Motor neuron (in vitro differentiated cells): Measurements from ENCODE around the gene LDLRAD3. TPM values are rescaled to one million over a fixed set of nuclear protein-coding genes. Genes with fewer than 3 reads are reported as not detected.

ENCODE experiments used
- ATAC-seq, 8 experiments: fragments of 200-7000 bp; cut with Tn5 transposase; replicated peaks in 6 of 8; 2 replicates each; pipeline ENCODE4 v1.8.0; 2021; ENCODE audit warnings: mild to moderate bottlenecking in 8 of 8, moderate library complexity in 8 of 8
- H3K27ac ChIP-seq, 2 donors: fragments of 250-450 bp; sonication (Bioruptor Pico); 2 replicates each; pipeline ENCODE4 v1.9.0; 2021; ENCODE audit warnings: antibody characterized with exemption in 2 of 2, mild to moderate bottlenecking in 2 of 2, moderate library complexity in 1 of 2
- H3K4me1 ChIP-seq, 2 donors: fragments of 250-450 bp; sonication (Bioruptor Pico); replicated peaks in 1 of 2; 2 replicates each; pipeline ENCODE4 v1.6.1; 2021; ENCODE audit warnings: antibody characterized with exemption in 2 of 2, mild to moderate bottlenecking in 2 of 2, moderate library complexity in 1 of 2
- H3K4me3 ChIP-seq, 5 donors: fragments of 250-450 bp; sonication (Bioruptor Pico); 2 replicates each; pipeline ENCODE4 v1.9.0; 2021; ENCODE audit warnings: antibody characterized with exemption in 5 of 5, mild to moderate bottlenecking in 5 of 5, moderate library complexity in 4 of 5
- WGBS, 10 experiments: fragments of 450-650 bp; shearing (Covaris generic); methylation state at CpG; one replicate each; pipeline ENCODE4 v1.0.0; 2022; 5-methylcytosine and 5-hydroxymethylcytosine counted together
- in situ Hi-C, 9 experiments: fragments of 400-800 bp; cut with MboI; loops; one replicate each; pipeline ENCODE4 v1.15.0; 2021; ENCODE audit warnings: low sequenced_read_pairs in 9 of 9, low pct_unique_long_range_greater_than_20kb in 2 of 9; ENCODE audit not compliant: unreplicated experiment in 9 of 9
- total RNA-seq, 8 experiments: library from RNA; unstranded; fragments of 300-600 nt; gene quantifications; 2 replicates each; pipeline versions ENCODE4 v1.2.3 to v1.2.4, GENCODE V29; 2022

LDLRAD3 gene
- total RNA-seq, 8 experiments from 2014 or later = 6.8 to 37.0 (median 21.8) TPM

GRCh38 chr11:36119300-36119699, 175.4 kb downstream of the LDLRAD3 start:
- Histone ChIP-seq H3K27ac (no peak overlapping the region), H3K4me1 (peaks cover 32 to 34% of the 10 kb centered on the region in 2 donors), H3K4me3 (no peak overlapping the region)
- ATAC-seq = peak in 1 of 8 experiments; percentile 14
- in situ Hi-C loops = no loop called here

- H3K4me3 ChIP-seq = no peak overlapping the region
- peak overlapping the region in 1 of 2 donors; percentile 32 for H3K27ac ChIP-seq
- ATAC-seq = peak; percentile 74 to 92 (median 82)
- peaks cover 36 to 38% of the 10 kb centered on the region in 2 donors for H3K4me1 ChIP-seq
- WGBS, 10 experiments = 20 to 80% (median 48%) methylated on average over 1 to 6 of the region's 6 CpGs; no CpG with 5 or more reads in 3 of the 10 experiments
- in situ Hi-C loops = no loop called here
Observed at GRCh38 chr11:36121054-36121453, 177.2 kb downstream of the LDLRAD3 start.

- peaks cover 44 to 46% of the 10 kb centered on the region in 2 donors for H3K4me1 ChIP-seq
- ATAC-seq = no peak
Observed at GRCh38 chr11:36122671-36123070, 178.8 kb downstream of the LDLRAD3 start.

GRCh38 chr11:36123336-36124101, 179.7 kb downstream of the LDLRAD3 start:
- WGBS, 10 experiments = 20 to 97% (median 48%) methylated on average over 1 to 9 of the region's 12 CpGs; no CpG with 5 or more reads in 1 of the 10 experiments
- Histone ChIP-seq H3K4me3 (no peak overlapping the region), H3K4me1 (peaks cover 44 to 46% of the 10 kb centered on the region in 2 donors), H3K27ac (no peak overlapping the region)
- in situ Hi-C loops = no loop called here
- ATAC-seq = peak in 7 of 8 experiments; percentile 9 to 62 (median 27)

More at GRCh38 chr11:36122671-36123070, 178.8 kb downstream of the LDLRAD3 start:
- 54 to 100% (median 93%) methylated on average over 1 to 2 of the region's 2 CpGs; no CpG with 5 or more reads in 3 of the 10 experiments for WGBS, 10 experiments
- H3K27ac ChIP-seq = no peak overlapping the region
- H3K4me3 ChIP-seq = no peak overlapping the region
- in situ Hi-C loops = no loop called here

GRCh38 chr11:36126678-36127077, 182.8 kb downstream of the LDLRAD3 start:
- H3K4me3 ChIP-seq = no peak overlapping the region
- in situ Hi-C loops = loop anchor here in 3 of 9 experiments (25.0 kb wide), 2 partner anchors 361 to 514 kb away; partner anchors contain the start of gene FJX1 (in 2 of the 3)

GRCh38 chr11:36127550-36127949, 183.7 kb downstream of the LDLRAD3 start:
- H3K27ac ChIP-seq = no peak overlapping the region
- no peak overlapping the region for H3K4me3 ChIP-seq
- ATAC-seq = no peak
- in situ Hi-C loops = loop anchor here in 3 of 9 experiments (25.0 kb wide), 2 partner anchors 360 to 515 kb away; partner anchors contain the start of gene FJX1 (in 2 of the 3)
- peaks cover 28% of the 10 kb centered on the region in 2 donors for H3K4me1 ChIP-seq

More at GRCh38 chr11:36126678-36127077, 182.8 kb downstream of the LDLRAD3 start:
- Histone ChIP-seq H3K4me1 (peaks cover 30 to 31% of the 10 kb centered on the region in 2 donors), H3K27ac (no peak overlapping the region)
- 0 to 100% (median 14%) methylated on average over 1 to 3 of the region's 3 CpGs; no CpG with 5 or more reads in 1 of the 10 experiments for WGBS, 10 experiments
- peak in 1 of 8 experiments; percentile 47 for ATAC-seq

GRCh38 chr11:36129955-36130354, 186.1 kb downstream of the LDLRAD3 start:
- in situ Hi-C loops = loop anchor here in 3 of 9 experiments (25.0 kb wide), 2 partner anchors 357 to 518 kb away; partner anchors contain the start of gene FJX1 (in 2 of the 3)
- WGBS, 10 experiments = 64 to 100% (median 93%) methylated on average over 1 to 6 of the region's 6 CpGs

GRCh38 chr11:36130401-36130800, 186.5 kb downstream of the LDLRAD3 start:
- ATAC-seq = peak in 5 of 8 experiments; percentile 20 to 46 (median 32)
- in situ Hi-C loops = loop anchor here in 3 of 9 experiments (25.0 kb wide), 2 partner anchors 357 to 518 kb away; partner anchors contain the start of gene FJX1 (in 2 of the 3)

More at GRCh38 chr11:36129955-36130354, 186.1 kb downstream of the LDLRAD3 start:
- ATAC-seq = no peak
- H3K4me1 ChIP-seq = peaks cover 12 to 21% of the 10 kb centered on the region in 2 donors
- no peak overlapping the region for H3K4me3 ChIP-seq
- H3K27ac ChIP-seq = no peak overlapping the region

GRCh38 chr11:36131721-36132397, 188.0 kb downstream of the LDLRAD3 start:
- in situ Hi-C loops = loop anchor here in 3 of 9 experiments (25.0 kb wide), 2 partner anchors 355 to 520 kb away; partner anchors contain the start of gene FJX1 (in 2 of the 3)
- 36 to 93% (median 67%) methylated on average over 3 to 7 of the region's 8 CpGs for WGBS, 10 experiments
- Histone ChIP-seq H3K27ac (no peak overlapping the region), H3K4me1 (peaks cover under 1 to 15% of the 10 kb centered on the region in 2 donors), H3K4me3 (no peak overlapping the region)
- peak; percentile 71 to 97 (median 94) for ATAC-seq

More at GRCh38 chr11:36130401-36130800, 186.5 kb downstream of the LDLRAD3 start:
- 46 to 100% (median 80%) methylated on average over 1 to 6 of the region's 8 CpGs; no CpG with 5 or more reads in 2 of the 10 experiments for WGBS, 10 experiments
- H3K27ac ChIP-seq = no peak overlapping the region
- H3K4me1 ChIP-seq = peaks cover 12 to 25% of the 10 kb centered on the region in 2 donors
- H3K4me3 ChIP-seq = no peak overlapping the region

GRCh38 chr11:36132940-36133339, 189.1 kb downstream of the LDLRAD3 start:
- ATAC-seq = no peak
- 50 to 100% (median 100%) methylated on average over 1 of the region's 1 CpG; no CpG with 5 or more reads in 3 of the 10 experiments for WGBS, 10 experiments
- Histone ChIP-seq H3K27ac (no peak overlapping the region), H3K4me3 (no peak overlapping the region), H3K4me1 (peaks cover 0 to 14% of the 10 kb centered on the region in 2 donors)
- in situ Hi-C loops = loop anchor here in 3 of 9 experiments (25.0 kb wide), 2 partner anchors 354 to 521 kb away; partner anchors contain the start of gene FJX1 (in 2 of the 3)

GRCh38 chr11:36135076-36135475, 191.2 kb downstream of the LDLRAD3 start:
- no peak overlapping the region for H3K4me3 ChIP-seq
- 0 to 67% (median 34%) methylated on average over 1 to 2 of the region's 2 CpGs; no CpG with 5 or more reads in 4 of the 10 experiments for WGBS, 10 experiments
- H3K4me1 ChIP-seq = peaks cover 6 to 19% of the 10 kb centered on the region in 2 donors
- ATAC-seq = no peak
- in situ Hi-C loops = loop anchor here in 3 of 9 experiments (25.0 kb wide), 2 partner anchors 352 to 523 kb away; partner anchors contain the start of gene FJX1 (in 2 of the 3)
- H3K27ac ChIP-seq = no peak overlapping the region

- Histone ChIP-seq H3K4me1 (peaks cover 33 to 38% of the 10 kb centered on the region in 2 donors), H3K27ac (no peak overlapping the region), H3K4me3 (no peak overlapping the region)
- 67 to 88% (median 77%) methylated on average over 1 to 3 of the region's 3 CpGs; no CpG with 5 or more reads in 5 of the 10 experiments for WGBS, 10 experiments
- ATAC-seq = peak in 3 of 8 experiments; percentile 21 to 94 (median 64)
- in situ Hi-C loops = loop anchor here in 3 of 9 experiments (25.0 kb wide), 2 partner anchors 348 to 527 kb away; partner anchors contain the start of gene FJX1 (in 2 of the 3)
Observed at GRCh38 chr11:36139767-36140166, 195.9 kb downstream of the LDLRAD3 start.
